H1 (cell line): Measurements from ENCODE around the gene HHAT. TPM values are rescaled to one million over a fixed set of nuclear protein-coding genes. Genes with fewer than 3 reads are reported as not detected.

Experiments
- BCL11A ChIP-seq, 2 experiments: IDR thresholded peaks; one replicate each; pipeline ENCODE4 v1.6.1; 2011; ENCODE audit warnings: low read depth in 2 of 2, low read length in 2 of 2, mild to moderate bottlenecking in 2 of 2
- GABPA ChIP-seq: IDR thresholded peaks from 2 replicates; pipeline ENCODE4 v1.6.1; 2011; ENCODE audit warnings: mild to moderate bottlenecking, low read length, moderate library complexity, borderline replicate concordance; ENCODE audit not compliant: insufficient read depth
- JUND ChIP-seq: IDR thresholded peaks from 2 replicates; pipeline ENCODE4 v1.6.1; 2011; ENCODE audit warnings: mild to moderate bottlenecking, improper control_type of control experiment, low read length
- KDM4A ChIP-seq: IDR thresholded peaks from one replicate; pipeline ENCODE4 v1.7.1; 2012; ENCODE audit warnings: low read depth, mild to moderate bottlenecking, moderate library complexity, low read length, inconsistent platforms; ENCODE audit not compliant: severe bottlenecking
- RAD21 ChIP-seq, 2 experiments: IDR thresholded peaks in 1 of 2; conservative IDR thresholded peaks in 1 of 2; 2 replicates each; pipeline ENCODE4 v1.6.1; 2011; ENCODE audit warnings: low read depth in 2 of 2, low read length in 2 of 2, improper control_type of control experiment in 1 of 2, inconsistent platforms in 1 of 2, mild to moderate bottlenecking in 1 of 2, moderate library complexity in 1 of 2
- SAP30 ChIP-seq: fragments of 300-600 bp; sonication (generic); IDR thresholded peaks from 2 replicates; pipeline ENCODE4 v1.7.1; 2012; ENCODE audit warnings: low read length, moderate library complexity, mild to moderate bottlenecking, inconsistent platforms; ENCODE audit not compliant: insufficient read depth, insufficient replicate concordance
- polyA plus RNA-seq, 7 experiments: library from polyadenylated mRNA; depleted of rRNA in 3 of 7; stranded (reverse) in 5 of 7; unstranded in 2 of 7; fragments of >200 nt in 5 of 7; fragments of 200-250 nt in 2 of 7; gene quantifications; 1 replicate in 5 of 7; 2 replicates in 1 of 7; 4 replicates in 1 of 7; pipeline versions ENCODE4 v1.2.1 to v1.2.3, GENCODE V29; 2011 to 2013; ENCODE audit warnings: missing spikeins in 2 of 7, mixed read lengths in 2 of 7
- total RNA-seq: library from RNA; stranded (reverse); fragmentation: NEBNext Ultra II Directional; extraction: Animal tissue kit (Norgen Biotek cat#: 25700); gene quantifications from 2 replicates; pipeline ENCODE4 v1.2.1, GENCODE V29; 2021
- TF ChIP-seq, protein P1 (sequence below): fragments of 300-600 bp; sonication (generic); IDR thresholded peaks from 2 replicates; pipeline ENCODE4 v1.7.1; 2012; ENCODE audit warnings: low read length, moderate library complexity, mild to moderate bottlenecking, inconsistent platforms; ENCODE audit not compliant: insufficient replicate concordance
- TF ChIP-seq, protein P2 (sequence below): IDR thresholded peaks from 2 replicates; pipeline ENCODE4 v1.6.1; 2012; ENCODE audit warnings: inconsistent platforms

The HHAT gene
- total and polyA plus RNA-seq, 2 of the 8 experiments (the other 6 are each of a cell fraction or from before 2014, with no cell fraction given): 0.15 to 0.51 TPM

DNA sequence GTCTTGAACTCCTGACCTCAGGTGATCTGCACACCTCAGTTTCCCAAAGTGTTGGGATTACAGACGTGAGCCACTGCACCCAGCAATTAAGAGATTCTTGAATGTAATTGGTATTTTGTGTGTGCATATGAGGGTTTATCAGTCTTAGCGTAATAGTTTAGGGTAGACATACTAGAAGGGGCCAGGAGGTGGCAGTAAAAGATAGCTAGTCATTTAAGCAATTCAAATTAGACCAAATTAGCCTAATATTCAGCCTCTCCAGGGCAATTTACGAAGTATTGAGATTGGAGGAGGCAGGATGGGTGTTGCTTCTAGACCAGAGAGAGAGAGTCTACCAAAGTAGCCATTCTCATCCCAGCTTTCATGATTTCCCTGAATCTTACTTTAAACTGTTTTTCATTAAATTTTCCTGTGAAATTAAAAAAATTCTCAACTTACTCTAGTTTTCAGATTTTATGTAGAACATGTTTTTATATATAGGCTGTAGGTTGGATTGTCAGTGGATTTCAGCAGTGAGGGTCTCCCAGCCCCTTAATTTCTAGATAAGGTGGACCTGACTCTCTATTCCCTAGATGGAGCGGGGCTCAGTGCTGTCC is 119.7 kb downstream of the HHAT start (continued):
- TF ChIP-seq, protein P1, sequence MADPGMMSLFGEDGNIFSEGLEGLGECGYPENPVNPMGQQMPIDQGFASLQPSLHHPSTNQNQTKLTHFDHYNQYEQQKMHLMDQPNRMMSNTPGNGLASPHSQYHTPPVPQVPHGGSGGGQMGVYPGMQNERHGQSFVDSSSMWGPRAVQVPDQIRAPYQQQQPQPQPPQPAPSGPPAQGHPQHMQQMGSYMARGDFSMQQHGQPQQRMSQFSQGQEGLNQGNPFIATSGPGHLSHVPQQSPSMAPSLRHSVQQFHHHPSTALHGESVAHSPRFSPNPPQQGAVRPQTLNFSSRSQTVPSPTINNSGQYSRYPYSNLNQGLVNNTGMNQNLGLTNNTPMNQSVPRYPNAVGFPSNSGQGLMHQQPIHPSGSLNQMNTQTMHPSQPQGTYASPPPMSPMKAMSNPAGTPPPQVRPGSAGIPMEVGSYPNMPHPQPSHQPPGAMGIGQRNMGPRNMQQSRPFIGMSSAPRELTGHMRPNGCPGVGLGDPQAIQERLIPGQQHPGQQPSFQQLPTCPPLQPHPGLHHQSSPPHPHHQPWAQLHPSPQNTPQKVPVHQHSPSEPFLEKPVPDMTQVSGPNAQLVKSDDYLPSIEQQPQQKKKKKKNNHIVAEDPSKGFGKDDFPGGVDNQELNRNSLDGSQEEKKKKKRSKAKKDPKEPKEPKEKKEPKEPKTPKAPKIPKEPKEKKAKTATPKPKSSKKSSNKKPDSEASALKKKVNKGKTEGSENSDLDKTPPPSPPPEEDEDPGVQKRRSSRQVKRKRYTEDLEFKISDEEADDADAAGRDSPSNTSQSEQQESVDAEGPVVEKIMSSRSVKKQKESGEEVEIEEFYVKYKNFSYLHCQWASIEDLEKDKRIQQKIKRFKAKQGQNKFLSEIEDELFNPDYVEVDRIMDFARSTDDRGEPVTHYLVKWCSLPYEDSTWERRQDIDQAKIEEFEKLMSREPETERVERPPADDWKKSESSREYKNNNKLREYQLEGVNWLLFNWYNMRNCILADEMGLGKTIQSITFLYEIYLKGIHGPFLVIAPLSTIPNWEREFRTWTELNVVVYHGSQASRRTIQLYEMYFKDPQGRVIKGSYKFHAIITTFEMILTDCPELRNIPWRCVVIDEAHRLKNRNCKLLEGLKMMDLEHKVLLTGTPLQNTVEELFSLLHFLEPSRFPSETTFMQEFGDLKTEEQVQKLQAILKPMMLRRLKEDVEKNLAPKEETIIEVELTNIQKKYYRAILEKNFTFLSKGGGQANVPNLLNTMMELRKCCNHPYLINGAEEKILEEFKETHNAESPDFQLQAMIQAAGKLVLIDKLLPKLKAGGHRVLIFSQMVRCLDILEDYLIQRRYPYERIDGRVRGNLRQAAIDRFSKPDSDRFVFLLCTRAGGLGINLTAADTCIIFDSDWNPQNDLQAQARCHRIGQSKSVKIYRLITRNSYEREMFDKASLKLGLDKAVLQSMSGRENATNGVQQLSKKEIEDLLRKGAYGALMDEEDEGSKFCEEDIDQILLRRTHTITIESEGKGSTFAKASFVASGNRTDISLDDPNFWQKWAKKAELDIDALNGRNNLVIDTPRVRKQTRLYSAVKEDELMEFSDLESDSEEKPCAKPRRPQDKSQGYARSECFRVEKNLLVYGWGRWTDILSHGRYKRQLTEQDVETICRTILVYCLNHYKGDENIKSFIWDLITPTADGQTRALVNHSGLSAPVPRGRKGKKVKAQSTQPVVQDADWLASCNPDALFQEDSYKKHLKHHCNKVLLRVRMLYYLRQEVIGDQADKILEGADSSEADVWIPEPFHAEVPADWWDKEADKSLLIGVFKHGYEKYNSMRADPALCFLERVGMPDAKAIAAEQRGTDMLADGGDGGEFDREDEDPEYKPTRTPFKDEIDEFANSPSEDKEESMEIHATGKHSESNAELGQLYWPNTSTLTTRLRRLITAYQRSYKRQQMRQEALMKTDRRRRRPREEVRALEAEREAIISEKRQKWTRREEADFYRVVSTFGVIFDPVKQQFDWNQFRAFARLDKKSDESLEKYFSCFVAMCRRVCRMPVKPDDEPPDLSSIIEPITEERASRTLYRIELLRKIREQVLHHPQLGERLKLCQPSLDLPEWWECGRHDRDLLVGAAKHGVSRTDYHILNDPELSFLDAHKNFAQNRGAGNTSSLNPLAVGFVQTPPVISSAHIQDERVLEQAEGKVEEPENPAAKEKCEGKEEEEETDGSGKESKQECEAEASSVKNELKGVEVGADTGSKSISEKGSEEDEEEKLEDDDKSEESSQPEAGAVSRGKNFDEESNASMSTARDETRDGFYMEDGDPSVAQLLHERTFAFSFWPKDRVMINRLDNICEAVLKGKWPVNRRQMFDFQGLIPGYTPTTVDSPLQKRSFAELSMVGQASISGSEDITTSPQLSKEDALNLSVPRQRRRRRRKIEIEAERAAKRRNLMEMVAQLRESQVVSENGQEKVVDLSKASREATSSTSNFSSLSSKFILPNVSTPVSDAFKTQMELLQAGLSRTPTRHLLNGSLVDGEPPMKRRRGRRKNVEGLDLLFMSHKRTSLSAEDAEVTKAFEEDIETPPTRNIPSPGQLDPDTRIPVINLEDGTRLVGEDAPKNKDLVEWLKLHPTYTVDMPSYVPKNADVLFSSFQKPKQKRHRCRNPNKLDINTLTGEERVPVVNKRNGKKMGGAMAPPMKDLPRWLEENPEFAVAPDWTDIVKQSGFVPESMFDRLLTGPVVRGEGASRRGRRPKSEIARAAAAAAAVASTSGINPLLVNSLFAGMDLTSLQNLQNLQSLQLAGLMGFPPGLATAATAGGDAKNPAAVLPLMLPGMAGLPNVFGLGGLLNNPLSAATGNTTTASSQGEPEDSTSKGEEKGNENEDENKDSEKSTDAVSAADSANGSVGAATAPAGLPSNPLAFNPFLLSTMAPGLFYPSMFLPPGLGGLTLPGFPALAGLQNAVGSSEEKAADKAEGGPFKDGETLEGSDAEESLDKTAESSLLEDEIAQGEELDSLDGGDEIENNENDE: no peak
- TF ChIP-seq KDM4A (no peak), BCL11A (IDR thresholded peaks at IDR 0.05; ENCODE audit: low read depth in 2 of 2, low read length in 2 of 2) (no peak), SAP30 (no peak), JUND (no peak), RAD21 (IDR thresholded peaks at IDR 0.05 in 1 of 2, conservative IDR thresholded peaks at IDR 0.05 in 1 of 2; ENCODE audit: low read depth in 2 of 2, low read length in 2 of 2) (peak; percentile 89 to 90), GABPA (no peak)
- TF ChIP-seq, protein P2, sequence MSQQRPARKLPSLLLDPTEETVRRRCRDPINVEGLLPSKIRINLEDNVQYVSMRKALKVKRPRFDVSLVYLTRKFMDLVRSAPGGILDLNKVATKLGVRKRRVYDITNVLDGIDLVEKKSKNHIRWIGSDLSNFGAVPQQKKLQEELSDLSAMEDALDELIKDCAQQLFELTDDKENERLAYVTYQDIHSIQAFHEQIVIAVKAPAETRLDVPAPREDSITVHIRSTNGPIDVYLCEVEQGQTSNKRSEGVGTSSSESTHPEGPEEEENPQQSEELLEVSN: no peak
